HUDEP-2 (cell line): ENCODE data around the gene RTP5.
"Not testable (repeated sequence)": the region's sequence is repeated elsewhere in the genome, so short reads cannot be mapped to it uniquely, and the experiment has no call there.

Source experiments
- DNase-seq, 76 experiments: peaks; one replicate each; lab custom pipeline; 2025; ENCODE audit not compliant: unreplicated experiment in 76 of 76; lab: John Stamatoyannopoulos, UW

The RTP5 gene

DNA sequence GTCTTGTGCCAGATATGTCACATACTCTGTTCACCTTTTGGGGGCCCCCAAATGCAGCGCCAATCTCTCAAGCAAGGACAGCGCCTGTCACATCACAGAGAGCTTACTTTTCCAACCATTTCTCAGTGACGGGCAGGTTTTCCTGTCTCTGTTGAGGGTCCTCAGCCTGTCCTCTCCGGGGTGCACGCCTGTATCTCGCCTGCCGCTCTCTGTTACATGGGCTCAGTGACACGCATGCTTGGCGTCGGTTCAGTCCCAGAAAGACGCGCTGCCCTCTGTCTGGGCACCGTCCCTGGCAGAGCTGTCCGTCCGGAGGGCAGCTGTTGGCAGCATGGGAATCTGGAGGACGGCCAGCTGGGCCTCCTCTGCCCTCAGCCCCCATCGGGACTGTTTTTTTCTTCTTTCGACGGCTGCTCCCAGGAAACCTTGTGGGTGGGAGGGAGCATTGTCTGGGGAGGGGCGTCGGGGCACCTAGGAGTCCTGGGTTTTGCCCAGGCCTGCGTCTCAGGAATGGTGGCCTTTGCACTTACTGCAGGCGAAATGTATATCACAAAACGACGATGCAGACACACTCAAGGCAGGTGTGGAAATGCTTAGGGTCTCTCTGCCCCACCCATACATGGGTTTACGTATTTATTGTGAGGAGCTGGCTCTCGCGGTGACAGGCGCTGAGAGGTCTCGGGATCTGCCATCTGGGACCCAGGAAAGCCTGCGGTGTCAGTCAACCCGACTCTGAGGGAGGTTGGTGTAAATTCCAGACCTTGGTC is 30.9 kb downstream of the RTP5 start:
- DNase-seq: no peak

DNA sequence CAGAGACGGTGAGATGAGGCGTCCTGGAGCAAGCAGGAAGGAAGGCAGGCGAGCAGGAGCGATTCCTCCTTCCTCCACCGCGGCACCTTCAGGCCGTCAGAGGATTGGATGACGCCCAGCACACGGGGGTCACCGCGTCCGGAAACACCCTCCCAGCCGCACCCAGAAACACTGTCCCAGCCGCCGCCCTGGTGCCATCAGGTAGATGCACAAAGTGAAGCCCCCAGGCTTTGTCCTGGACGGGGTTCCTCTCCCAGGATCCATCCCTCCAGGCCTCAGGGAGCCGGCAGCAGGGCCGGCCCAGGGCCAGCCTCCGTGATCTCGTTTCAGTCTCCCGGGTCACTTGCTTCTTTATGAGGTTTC is 31.5 kb downstream of the RTP5 start:
- no peak for DNase-seq

- no peak for DNase-seq
These were observed 32.2 kb downstream of the RTP5 start for GRCh38 chr2:241901500-241902351.

- DNase-seq: no peak
These were observed 32.9 kb downstream of the RTP5 start for GRCh38 chr2:241902357-241902991.

DNA sequence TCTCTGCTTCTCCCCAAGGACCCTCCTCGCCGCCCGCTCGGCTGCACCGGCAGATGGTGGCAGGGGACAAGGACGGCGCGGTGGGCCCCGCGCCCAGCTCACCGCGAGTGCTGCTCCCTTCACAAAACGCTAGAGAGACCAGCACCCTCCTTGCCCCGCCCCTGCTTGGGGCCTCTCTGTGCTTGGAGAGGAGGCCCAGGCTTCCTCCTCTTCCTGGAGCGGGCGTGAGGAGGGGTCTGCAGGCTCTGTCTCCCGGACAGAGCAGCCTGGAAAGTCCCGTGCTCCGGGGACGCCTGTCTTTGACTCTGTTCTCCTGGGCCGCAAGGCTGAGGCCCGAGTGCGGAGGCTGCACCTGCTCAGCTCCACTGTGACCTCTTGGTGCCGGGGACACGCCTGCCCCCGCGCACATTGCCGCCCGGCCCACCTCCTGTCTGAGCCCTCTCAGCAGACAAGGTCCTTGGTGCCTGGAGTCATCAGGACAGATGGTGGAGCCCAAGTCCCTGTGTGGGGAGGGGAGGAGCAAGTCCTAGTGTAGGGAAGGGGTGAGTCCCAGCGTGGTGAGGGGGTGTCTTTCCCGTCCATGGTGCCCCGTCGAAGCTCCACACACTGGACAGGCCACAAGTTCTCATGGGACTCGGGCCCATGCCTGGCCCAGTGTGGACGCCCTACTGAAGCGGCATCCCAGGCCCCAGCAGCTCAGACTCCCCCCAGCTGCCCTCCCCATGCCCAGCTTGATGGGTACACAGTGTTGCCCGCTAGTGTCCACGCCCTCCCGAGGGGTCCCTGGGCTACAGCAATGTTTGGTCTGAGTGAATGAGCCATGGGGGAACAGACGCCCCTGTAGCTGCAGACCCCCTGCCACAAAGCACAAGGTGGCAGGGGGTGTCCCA is 33.8 kb downstream of the RTP5 start:
- no peak for DNase-seq

- DNase-seq: no peak
These were observed 34.6 kb downstream of the RTP5 start for GRCh38 chr2:241904011-241904718.

- DNase-seq: no peak
These were observed 35.5 kb downstream of the RTP5 start for GRCh38 chr2:241904791-241905710.

DNA sequence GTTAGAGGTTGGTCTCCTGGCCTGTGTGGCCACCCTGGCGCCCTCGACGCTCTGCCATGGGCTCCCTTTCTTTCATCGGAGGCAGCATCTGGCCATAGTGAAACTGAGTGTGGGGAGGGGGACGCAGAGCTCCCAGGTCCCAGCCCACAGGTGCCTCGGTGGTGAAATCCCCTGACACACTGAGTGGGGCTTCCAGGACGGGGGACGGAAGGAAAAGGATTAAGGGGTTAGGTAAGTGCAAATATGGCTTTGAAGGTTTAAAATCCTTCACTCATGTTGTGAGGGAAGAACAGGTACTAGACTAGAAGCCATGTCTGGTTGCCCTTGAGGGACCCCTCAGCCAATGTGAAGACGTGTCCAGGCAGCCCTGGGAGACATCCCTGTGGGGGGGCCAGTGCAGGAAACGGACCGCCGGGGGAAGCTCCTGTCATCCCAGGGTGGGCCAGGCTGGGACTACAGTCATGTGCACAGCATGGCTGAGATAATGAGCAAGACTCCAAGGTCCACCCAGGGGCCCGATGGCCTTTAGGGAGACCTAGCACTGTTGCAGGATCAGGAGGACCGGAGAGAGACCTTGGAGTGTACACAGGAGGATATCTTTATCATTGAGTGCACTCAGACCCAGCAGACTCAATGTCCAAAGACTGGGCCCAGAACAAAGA is 36.3 kb downstream of the RTP5 start:
- no peak for DNase-seq

DNA sequence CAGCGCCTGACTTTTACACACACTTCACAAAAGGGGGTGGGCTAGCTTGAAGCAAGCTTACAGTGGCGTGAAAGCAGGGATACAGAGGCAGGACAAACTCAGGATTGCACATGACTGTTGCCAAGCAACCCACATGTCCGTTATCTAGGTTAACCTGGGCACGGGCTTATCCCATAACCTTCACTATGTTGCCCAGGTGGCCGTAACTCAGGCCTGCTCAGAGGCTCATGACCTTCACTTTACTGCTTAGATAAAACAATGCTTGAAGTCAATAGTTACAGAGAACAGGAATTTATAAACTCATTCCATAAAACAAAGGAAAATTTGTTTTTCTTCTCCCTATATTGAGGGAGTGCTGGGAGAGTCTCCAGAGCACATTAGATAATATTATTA is 36.8 kb downstream of the RTP5 start:
- not testable (repeated sequence) for DNase-seq

DNA sequence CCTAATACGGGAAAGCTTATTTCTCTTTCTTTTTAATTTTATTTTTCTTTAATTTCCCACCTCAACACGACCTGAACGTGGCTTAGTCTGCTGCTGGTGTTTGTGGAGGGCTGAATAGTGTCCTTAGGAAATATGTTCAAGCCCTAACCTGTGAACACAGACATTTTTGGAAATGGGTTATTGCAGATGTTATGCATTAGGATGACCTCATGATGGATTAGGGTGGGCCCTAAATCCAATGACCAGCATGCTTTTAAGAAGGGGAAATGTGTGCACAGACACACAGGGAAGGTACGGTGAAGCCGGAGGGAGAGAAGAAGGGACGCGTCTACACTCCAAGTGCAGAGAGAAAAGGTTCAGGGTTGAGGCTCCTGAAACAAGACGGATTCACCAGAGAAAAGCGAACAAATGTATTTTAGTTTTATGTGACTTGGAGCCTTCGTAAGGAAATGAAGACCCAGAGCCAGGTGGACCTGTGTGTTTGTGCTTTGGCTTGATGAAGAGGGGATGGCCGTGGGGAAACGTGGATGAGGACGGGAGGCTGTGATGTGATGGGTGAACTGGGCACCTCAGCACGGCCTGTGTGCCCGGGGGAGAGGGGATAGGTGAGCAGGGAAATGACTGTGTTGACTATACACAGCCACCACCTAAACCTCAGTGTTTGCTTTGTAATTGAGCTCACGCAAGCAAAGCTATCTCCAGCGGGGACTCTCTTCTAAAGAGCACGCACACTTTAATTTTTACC is 37.5 kb downstream of the RTP5 start:
- DNase-seq: no peak

DNA sequence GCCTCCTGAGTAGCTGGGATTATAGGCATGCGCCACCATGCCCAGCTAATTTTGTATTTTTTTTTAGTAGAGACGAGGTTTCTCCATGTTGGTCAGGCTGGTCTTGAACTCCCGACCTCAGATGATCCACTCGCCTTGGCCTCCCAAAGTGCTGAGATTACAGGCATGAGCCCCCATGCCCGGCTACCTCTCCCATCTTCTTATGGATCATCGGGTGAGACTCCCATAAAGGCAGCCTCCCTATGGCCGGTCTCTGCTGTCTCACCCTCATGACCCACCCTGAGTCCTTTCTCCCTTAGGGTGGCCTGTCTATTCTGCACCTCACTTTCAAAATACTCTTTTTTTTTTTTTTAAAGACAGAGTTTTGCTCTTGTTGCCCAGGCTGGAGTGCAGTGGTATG is 38.3 kb downstream of the RTP5 start:
- not testable (repeated sequence) for DNase-seq

DNA sequence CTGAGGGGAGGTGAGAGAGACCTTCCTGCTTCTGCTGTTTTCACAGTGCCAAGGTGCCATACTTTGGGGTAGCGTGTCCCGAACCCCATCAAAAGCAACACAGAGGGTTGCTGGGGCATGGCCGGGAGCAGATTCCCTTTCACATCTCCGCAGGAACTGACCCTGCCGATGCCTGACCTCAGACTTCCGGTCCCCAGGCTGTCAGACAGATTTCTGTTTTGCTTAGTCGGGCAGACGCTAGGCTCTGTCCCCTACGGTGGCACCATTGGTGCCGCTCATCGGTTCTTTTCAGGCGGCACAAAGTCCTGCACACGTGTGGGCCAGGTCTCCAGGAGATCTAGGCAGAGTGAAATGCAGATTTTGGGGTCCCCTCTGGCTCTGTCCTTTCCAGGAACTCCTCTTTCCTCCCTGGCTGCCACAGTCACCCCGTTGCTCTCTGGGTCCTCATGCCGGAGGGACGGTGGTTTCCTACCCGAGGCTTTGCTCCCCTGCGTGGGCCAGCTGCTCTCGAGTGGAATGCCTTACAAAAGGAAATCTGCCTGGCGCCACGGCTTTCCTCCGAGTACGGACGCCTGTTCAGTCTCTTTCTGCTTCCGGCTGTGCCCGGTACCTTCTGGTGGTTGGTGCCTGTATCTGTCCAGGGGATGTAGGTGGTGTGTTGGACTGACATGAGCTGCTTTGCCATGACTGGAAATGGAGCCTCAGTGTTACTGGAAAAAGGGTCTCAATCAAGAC is 39.3 kb downstream of the RTP5 start:
- DNase-seq: no peak

GRCh38 chr2:241909769-241910168 is 40.2 kb downstream of the RTP5 start:
- DNase-seq: no peak

GRCh38 chr2:241910604-241911520 is 41.3 kb downstream of the RTP5 start:
- DNase-seq: no peak

DNA sequence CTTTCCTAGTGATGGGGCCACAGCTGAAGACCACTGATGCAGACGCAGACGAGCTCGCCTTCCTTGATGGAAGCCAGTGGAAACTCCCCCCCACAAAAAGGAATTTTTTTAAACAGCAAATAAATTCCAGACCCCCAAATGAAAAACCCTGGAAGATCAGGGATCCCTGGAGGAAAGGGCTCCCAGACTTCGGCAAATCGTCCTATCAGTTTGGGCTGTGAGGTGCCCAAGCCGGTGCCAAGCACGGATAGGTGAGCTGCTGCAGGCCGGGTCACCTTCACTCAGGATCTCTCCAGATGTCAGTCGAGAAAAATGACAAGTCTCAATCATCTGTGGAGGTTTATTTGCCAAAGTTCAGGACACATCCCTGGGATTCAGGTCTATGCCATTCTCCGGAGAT is 42.0 kb downstream of the RTP5 start:
- no peak for DNase-seq

DNA sequence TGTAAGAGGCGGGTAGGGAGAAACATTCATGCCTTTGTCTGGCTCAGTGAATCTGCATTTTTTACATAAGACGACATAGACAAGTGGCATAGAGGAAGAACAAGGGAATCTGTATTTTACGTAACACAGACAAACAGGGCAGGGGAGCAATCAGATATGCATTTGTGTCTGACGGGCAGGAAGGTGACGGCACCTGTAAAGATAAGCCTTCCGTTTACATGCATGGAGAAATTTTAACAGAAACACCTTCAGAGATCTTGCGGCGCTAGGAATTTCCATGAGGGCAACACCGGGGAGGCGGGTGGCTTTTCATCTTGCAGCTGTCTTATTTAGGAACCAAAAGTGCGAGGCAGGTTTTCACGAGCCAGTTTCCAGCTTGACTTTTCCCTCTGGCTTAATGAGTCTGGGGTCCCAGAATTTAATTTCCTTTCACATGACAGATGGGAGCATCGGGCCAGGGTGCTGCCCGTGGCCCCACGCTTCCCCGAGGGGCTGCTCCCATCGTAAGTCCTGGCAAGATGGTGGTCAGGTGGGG is 42.6 kb downstream of the RTP5 start:
- DNase-seq: no peak
